Endothelial cell (in vitro differentiated cells): Measurements from ENCODE around the gene ONECUT2. TPM values are rescaled to one million over a fixed set of nuclear protein-coding genes. Genes with fewer than 3 reads are reported as not detected.

Source experiments
- DNase-seq: peaks from one replicate; pipeline ENCODE4 v3.0.0; 2021; ENCODE audit warnings: low spot score
- H3K27ac Mint-ChIP-seq: one replicate; pipeline ENCODE4 v1.8.0; 2021; ENCODE audit warnings: mixed read lengths, inconsistent platforms; ENCODE audit not compliant: unreplicated experiment
- H3K27me3 Mint-ChIP-seq: one replicate; pipeline ENCODE4 v1.8.0; 2021; ENCODE audit warnings: mild to moderate bottlenecking, moderate library complexity, mixed read lengths, inconsistent platforms; ENCODE audit not compliant: unreplicated experiment
- H3K36me3 Mint-ChIP-seq: one replicate; pipeline ENCODE4 v1.8.0; 2021; ENCODE audit warnings: mild to moderate bottlenecking, low read depth, mixed read lengths, inconsistent platforms; ENCODE audit not compliant: unreplicated experiment
- H3K4me1 Mint-ChIP-seq: one replicate; pipeline ENCODE4 v1.8.0; 2021; ENCODE audit warnings: mild to moderate bottlenecking, mixed read lengths, inconsistent platforms; ENCODE audit not compliant: unreplicated experiment
- H3K4me3 Mint-ChIP-seq: one replicate; pipeline ENCODE4 v1.8.0; 2021; ENCODE audit warnings: mild to moderate bottlenecking, mixed read lengths, inconsistent platforms; ENCODE audit not compliant: unreplicated experiment
- H3K9me3 Mint-ChIP-seq: one replicate; pipeline ENCODE4 v1.8.0; 2021; ENCODE audit warnings: mixed read lengths, inconsistent platforms; ENCODE audit not compliant: unreplicated experiment
- CTCF ChIP-seq: fragments of 200-600 bp; sonication (generic); IDR thresholded peaks from one replicate; pipeline ENCODE4 v1.5.0; 2021; ENCODE audit warnings: antibody characterized with exemption; ENCODE audit not compliant: unreplicated experiment
- total RNA-seq: library from RNA; stranded (reverse); fragmentation: NEBNext Ultra II Directional; extraction: Animal tissue kit (Norgen Biotek cat#: 25700); gene quantifications from one replicate; pipeline ENCODE4 v1.2.1, GENCODE V29; 2021; ENCODE audit not compliant: unreplicated experiment

ONECUT2 gene
- total RNA-seq, 1 donor from 2014 or later, result 1.1 TPM

DNA sequence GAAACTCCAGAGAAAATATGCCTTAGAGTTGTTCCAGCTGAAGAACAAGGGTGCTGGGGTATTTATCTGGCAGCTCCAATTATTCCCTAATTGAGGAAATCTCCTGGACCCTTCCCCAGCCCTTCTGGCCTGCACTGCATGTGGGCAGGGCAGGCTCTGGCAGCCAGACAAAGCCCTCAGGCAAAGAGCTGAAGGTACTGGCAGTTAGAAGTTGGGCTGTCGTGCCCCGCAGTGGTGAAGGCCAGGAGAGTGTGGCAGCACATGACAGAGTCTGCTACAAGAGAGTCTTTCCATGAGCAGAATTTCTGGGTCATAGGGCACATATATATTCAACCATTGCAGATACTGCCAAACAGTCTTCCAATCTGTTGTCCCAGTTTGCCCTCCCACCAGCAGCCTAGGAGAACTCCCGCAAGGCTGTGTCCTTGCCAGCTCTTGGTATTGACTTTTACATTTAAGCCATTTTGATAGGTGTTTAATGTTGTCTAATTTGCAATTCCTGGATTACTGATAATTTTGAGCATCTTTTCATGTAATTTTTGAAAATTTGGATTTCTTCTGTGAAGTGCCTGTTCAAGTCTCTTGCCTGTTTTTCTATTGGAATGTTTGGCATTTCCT lies 26.6 kb downstream of the ONECUT2 start:
- Mint-ChIP-seq H3K9me3 (no peaks in the 10 kb centered on the region), H3K27ac (no peak overlapping the region), H3K4me3 (no peak overlapping the region), H3K4me1 (peaks cover 16% of the 10 kb centered on the region), H3K36me3 (no peaks in the 10 kb centered on the region), H3K27me3 (no peaks in the 10 kb centered on the region)
- TF ChIP-seq CTCF, result no peak
- no peak for DNase-seq

DNA sequence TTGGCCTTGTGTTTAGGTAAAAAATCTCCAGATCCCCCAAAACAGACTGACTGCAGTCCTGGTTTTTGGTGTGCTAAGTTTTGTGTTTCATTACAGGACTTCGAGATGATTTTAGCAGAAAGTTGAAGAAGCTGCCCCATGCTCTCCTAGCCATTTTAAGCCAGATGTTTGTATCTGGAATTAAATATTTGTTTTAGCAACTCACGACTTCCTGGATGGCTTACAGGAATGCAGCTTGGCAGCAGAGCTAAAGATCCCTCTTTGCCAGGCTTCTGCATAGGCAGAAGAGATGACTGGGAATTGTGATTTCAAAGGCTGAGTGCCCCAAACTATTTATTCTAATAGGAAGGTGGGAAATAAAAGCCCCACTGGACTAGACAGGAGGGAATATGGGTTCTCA lies 31.1 kb downstream of the ONECUT2 start:
- peaks cover 3% of the 10 kb centered on the region for H3K27me3 Mint-ChIP-seq
- no peaks in the 10 kb centered on the region for H3K36me3 Mint-ChIP-seq
- H3K9me3 Mint-ChIP-seq, result no peaks in the 10 kb centered on the region
- no peak overlapping the region for H3K4me3 Mint-ChIP-seq
- no peak for DNase-seq
- TF ChIP-seq CTCF, result no peak
- H3K4me1 Mint-ChIP-seq, result peaks cover 41% of the 10 kb centered on the region
- no peak overlapping the region for H3K27ac Mint-ChIP-seq

DNA sequence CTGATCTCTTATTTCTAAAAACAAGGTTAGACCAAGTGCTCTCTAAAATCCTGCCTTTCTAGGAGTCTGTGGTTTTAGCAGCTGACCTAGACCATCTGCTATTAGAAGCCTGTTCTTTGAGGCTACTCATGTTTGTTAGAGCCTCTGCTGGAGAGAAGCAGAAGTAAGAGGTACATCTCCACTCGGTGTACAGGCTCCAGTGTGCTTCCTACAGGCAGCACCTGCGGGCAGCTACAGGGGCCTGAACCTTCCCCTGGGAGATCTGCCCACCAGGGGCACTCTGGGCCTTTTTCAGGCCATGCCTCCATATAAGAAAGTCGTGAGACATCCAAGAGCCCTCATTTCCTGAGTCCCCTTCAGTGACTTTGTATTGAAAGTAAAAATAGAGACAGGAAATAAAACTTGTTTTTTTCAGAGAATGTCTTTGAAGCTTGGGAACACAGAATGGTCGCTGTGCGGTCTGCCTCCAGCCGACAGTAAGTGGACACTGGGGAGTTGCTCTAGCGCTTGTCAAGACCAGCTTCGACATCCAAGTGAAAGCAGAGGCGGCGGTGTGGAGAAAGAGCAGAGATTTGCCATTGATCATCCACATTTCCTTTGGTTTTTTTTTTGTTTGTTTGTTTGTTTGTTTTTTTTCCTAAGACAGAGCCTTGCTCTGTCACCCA lies 31.7 kb downstream of the ONECUT2 start:
- Mint-ChIP-seq H3K9me3 (no peaks in the 10 kb centered on the region), H3K27ac (no peak overlapping the region), H3K4me3 (no peak overlapping the region), H3K27me3 (peaks cover 3% of the 10 kb centered on the region), H3K36me3 (no peaks in the 10 kb centered on the region), H3K4me1 (peaks cover 41% of the 10 kb centered on the region)
- no peak for TF ChIP-seq CTCF
- DNase-seq, result no peak

GRCh38 chr18:57469884-57470283 lies 34.7 kb downstream of the ONECUT2 start:
- no peak for DNase-seq
- H3K36me3 Mint-ChIP-seq, result no peaks in the 10 kb centered on the region

More at GRCh38 chr18:57469884-57470283, 34.7 kb downstream of the ONECUT2 start:
- Mint-ChIP-seq H3K4me1 (peaks cover 49% of the 10 kb centered on the region), H3K4me3 (no peak overlapping the region), H3K9me3 (no peaks in the 10 kb centered on the region), H3K27me3 (peaks cover 3% of the 10 kb centered on the region), H3K27ac (no peak overlapping the region)
- TF ChIP-seq CTCF, result no peak
